SU-DHL-6 (cell line): Measurements from ENCODE around the gene BCAN.

Experiments used
- H2AFZ ChIP-seq: fragments of 200-600 bp; sonication (generic); 2 replicates; pipeline ENCODE4 v1.6.1; 2014; ENCODE audit warnings: low read depth, mild to moderate bottlenecking, moderate library complexity, mixed read lengths, antibody characterized with exemption, low read length; ENCODE audit not compliant: severe bottlenecking
- H3F3A ChIP-seq: fragments of 200-600 bp; shearing (Covaris generic); 2 replicates; pipeline ENCODE4 v1.6.0; 2016; ENCODE audit warnings: antibody characterized with exemption, mild to moderate bottlenecking; ENCODE audit not compliant: insufficient read depth
- H3K27ac ChIP-seq: fragments of 200-600 bp; sonication (generic); 2 replicates; pipeline ENCODE4 v1.5.1; 2016; ENCODE audit warnings: low read depth, mild to moderate bottlenecking, low read length, moderate library complexity, mixed read lengths
- H3K27me3 ChIP-seq: fragments of 200-600 bp; sonication (generic), shearing (Covaris generic); 2 replicates; pipeline ENCODE4 v1.6.0; 2014; ENCODE audit warnings: mild to moderate bottlenecking, low read length
- H3K36me3 ChIP-seq: fragments of 200-600 bp; sonication (generic); 2 replicates; pipeline ENCODE4 v1.6.1; 2014; ENCODE audit warnings: mild to moderate bottlenecking, low read length, mixed read lengths
- H3K4me2 ChIP-seq: fragments of 300-600, 200-600 bp; shearing (Covaris generic), sonication (generic); 2 replicates; pipeline ENCODE4 v1.6.0; 2014; ENCODE audit warnings: low read length, low read depth, mild to moderate bottlenecking; ENCODE audit not compliant: poor library complexity, severe bottlenecking
- H3K4me3 ChIP-seq: fragments of 200-600 bp; sonication (generic); 2 replicates; pipeline ENCODE4 v1.5.1; 2014; ENCODE audit warnings: antibody characterized with exemption, low read length, mild to moderate bottlenecking, mixed read lengths; ENCODE audit not compliant: insufficient read depth, poor library complexity, severe bottlenecking
- H3K79me2 ChIP-seq: fragments of 200-600 bp; sonication (generic); 2 replicates; pipeline ENCODE4 v1.6.1; 2014; ENCODE audit warnings: mild to moderate bottlenecking, low read length, moderate library complexity; ENCODE audit not compliant: insufficient read depth
- H3K9ac ChIP-seq: fragments of 200-600 bp; sonication (generic); 2 replicates; pipeline ENCODE4 v1.7.0; 2014; ENCODE audit warnings: mild to moderate bottlenecking, low read length
- H3K9me2 ChIP-seq: fragments of 200-600 bp; sonication (generic); replicated peaks from 2 replicates; pipeline ENCODE4 v1.6.1; 2014; ENCODE audit warnings: low read length; ENCODE audit not compliant: insufficient read depth
- H3K9me3 ChIP-seq: fragments of 200-600 bp; sonication (generic); 2 replicates; pipeline ENCODE4 v1.6.1; 2014; ENCODE audit warnings: low read length, mixed read lengths; ENCODE audit not compliant: insufficient read depth
- H4K20me1 ChIP-seq: fragments of 200-600 bp; sonication (generic); 2 replicates; pipeline ENCODE4 v1.6.1; 2014; ENCODE audit warnings: low read depth, mild to moderate bottlenecking, antibody characterized with exemption, low read length, moderate library complexity, mixed read lengths
- CTCF ChIP-seq: fragments of 200-600 bp; sonication (generic); IDR thresholded peaks from one replicate; pipeline ENCODE4 v1.5.1; 2017; ENCODE audit warnings: antibody characterized with exemption, mild to moderate bottlenecking, low read length, moderate library complexity; ENCODE audit not compliant: insufficient read depth, poor library complexity, severe bottlenecking
- EZH2phosphoT487 ChIP-seq: fragments of 200-600 bp; sonication (generic), shearing (Covaris generic); conservative IDR thresholded peaks from 2 replicates; pipeline ENCODE4 v1.6.1; 2018; ENCODE audit warnings: mild to moderate bottlenecking, antibody characterized with exemption, low read length, moderate library complexity, mixed read lengths

The BCAN gene

GRCh38 chr1:156707417-156708217 lies 65.7 kb downstream of the BCAN start:
- Histone ChIP-seq H3K27me3 (no peaks in the 10 kb centered on the region), H3K79me2 (no peaks in the 10 kb centered on the region), H3K9me2 (no peaks in the 10 kb centered on the region), H3K36me3 (no peaks in the 10 kb centered on the region), H2AFZ (no peak overlapping the region), H3K4me3 (no peak overlapping the region), H3K9me3 (no peaks in the 10 kb centered on the region), H4K20me1 (no peaks in the 10 kb centered on the region), H3K9ac (no peak overlapping the region), H3K27ac (no peak overlapping the region), H3F3A (no peaks in the 10 kb centered on the region), H3K4me2 (no peak overlapping the region)
- no peak for TF ChIP-seq CTCF
- TF ChIP-seq EZH2phosphoT487, result no peak

- H3K9ac ChIP-seq, result no peak overlapping the region
- H3K27ac ChIP-seq, result no peak overlapping the region
- no peaks in the 10 kb centered on the region for H3K79me2 ChIP-seq
- no peaks in the 10 kb centered on the region for H3K27me3 ChIP-seq
- no peaks in the 10 kb centered on the region for H4K20me1 ChIP-seq
- H3K4me2 ChIP-seq, result no peak overlapping the region
- no peaks in the 10 kb centered on the region for H3K9me2 ChIP-seq
- H3K36me3 ChIP-seq, result no peaks in the 10 kb centered on the region
- H3K4me3 ChIP-seq, result no peak overlapping the region
- TF ChIP-seq CTCF (no peak), EZH2phosphoT487 (no peak)
- no peaks in the 10 kb centered on the region for H3K9me3 ChIP-seq
- H3F3A ChIP-seq, result no peaks in the 10 kb centered on the region
- no peak overlapping the region for H2AFZ ChIP-seq
Observed at GRCh38 chr1:156708218-156708661, 66.3 kb downstream of the BCAN start.

GRCh38 chr1:156709031-156709430 lies 67.1 kb downstream of the BCAN start:
- H3K9ac ChIP-seq, result no peak overlapping the region
- TF ChIP-seq EZH2phosphoT487, result no peak
- TF ChIP-seq CTCF, result no peak
- no peak overlapping the region for H3K27ac ChIP-seq

More at GRCh38 chr1:156709031-156709430, 67.1 kb downstream of the BCAN start:
- no peaks in the 10 kb centered on the region for H3K9me2 ChIP-seq
- no peaks in the 10 kb centered on the region for H3K27me3 ChIP-seq
- H3K36me3 ChIP-seq, result no peaks in the 10 kb centered on the region
- no peaks in the 10 kb centered on the region for H4K20me1 ChIP-seq
- no peak overlapping the region for H2AFZ ChIP-seq
- no peaks in the 10 kb centered on the region for H3K9me3 ChIP-seq
- no peaks in the 10 kb centered on the region for H3F3A ChIP-seq
- no peak overlapping the region for H3K4me2 ChIP-seq
- H3K4me3 ChIP-seq, result no peak overlapping the region
- no peaks in the 10 kb centered on the region for H3K79me2 ChIP-seq
